Neutrophil (primary cell): Measurements from ENCODE around the gene ELMO1.

Source experiments
- H3K27ac ChIP-seq: fragments of 200-600 bp; sonication (generic); 2 replicates; pipeline ENCODE4 v1.5.1; 2016; ENCODE audit warnings: mild to moderate bottlenecking, moderate library complexity
- H3K27me3 ChIP-seq: fragments of 200-600 bp; sonication (generic); 2 replicates; pipeline ENCODE4 v1.6.0; 2016; ENCODE audit warnings: mild to moderate bottlenecking
- H3K36me3 ChIP-seq: fragments of 200-600 bp; sonication (generic); 2 replicates; pipeline ENCODE4 v1.5.1; 2017
- H3K4me1 ChIP-seq, 2 experiments: fragments of 200-600 bp in 1 of 2; sonication (generic) in 1 of 2; 1 replicate in 1 of 2; 2 replicates in 1 of 2; pipeline versions ENCODE4 v1.5.1 to v1.6.1; 2013 to 2016; ENCODE audit warnings: low read depth in 1 of 2, low read length in 1 of 2, mild to moderate bottlenecking in 1 of 2, moderate library complexity in 1 of 2; ENCODE audit not compliant: control insufficient read depth in 1 of 2, insufficient read depth in 1 of 2
- H3K4me3 ChIP-seq, 2 experiments: fragments of 200-600 bp in 1 of 2; sonication (generic) in 1 of 2; 1 replicate in 1 of 2; 2 replicates in 1 of 2; pipeline ENCODE4 v1.5.1; 2013 to 2016; ENCODE audit warnings: low read depth in 1 of 2, low read length in 1 of 2, mild to moderate bottlenecking in 1 of 2, moderate library complexity in 1 of 2
- H3K9me3 ChIP-seq: fragments of 200-600 bp; sonication (generic); 2 replicates; pipeline ENCODE4 v1.5.1; 2016
- TF ChIP-seq, protein P1 (sequence below): fragments of 200-600 bp; sonication (generic); IDR thresholded peaks from 2 replicates; pipeline ENCODE4 v1.5.1; 2016; ENCODE audit warnings: antibody characterized with exemption

The ELMO1 gene

DNA sequence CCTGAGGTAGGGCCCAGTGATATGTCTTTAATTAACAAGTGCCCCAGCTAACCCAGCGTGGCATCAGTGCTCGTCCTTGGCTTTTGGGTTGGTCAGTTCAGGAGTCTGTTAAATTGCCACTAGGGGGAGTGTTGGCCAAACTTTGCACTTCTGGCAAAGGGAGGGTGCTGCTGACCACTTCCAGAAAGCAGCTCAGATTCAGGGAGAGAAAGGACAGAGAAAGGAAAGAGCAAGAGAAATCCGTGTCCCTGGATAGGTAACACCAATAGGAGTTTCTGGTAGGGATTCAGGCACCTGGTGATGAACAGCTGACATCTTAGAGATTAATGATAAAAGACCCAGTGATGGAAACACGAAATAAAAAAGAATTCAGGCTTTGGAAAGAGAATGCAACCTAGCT, 481.3 kb downstream of the ELMO1 start:
- Histone ChIP-seq H3K9me3 (no peaks in the 10 kb centered on the region), H3K4me1 (peaks cover 51 to 53% of the 10 kb centered on the region in 2 experiments), H3K27ac (peak overlapping the region; percentile 95), H3K36me3 (no peaks in the 10 kb centered on the region), H3K27me3 (no peaks in the 10 kb centered on the region), H3K4me3 (no peak overlapping the region)
- TF ChIP-seq, protein P1, sequence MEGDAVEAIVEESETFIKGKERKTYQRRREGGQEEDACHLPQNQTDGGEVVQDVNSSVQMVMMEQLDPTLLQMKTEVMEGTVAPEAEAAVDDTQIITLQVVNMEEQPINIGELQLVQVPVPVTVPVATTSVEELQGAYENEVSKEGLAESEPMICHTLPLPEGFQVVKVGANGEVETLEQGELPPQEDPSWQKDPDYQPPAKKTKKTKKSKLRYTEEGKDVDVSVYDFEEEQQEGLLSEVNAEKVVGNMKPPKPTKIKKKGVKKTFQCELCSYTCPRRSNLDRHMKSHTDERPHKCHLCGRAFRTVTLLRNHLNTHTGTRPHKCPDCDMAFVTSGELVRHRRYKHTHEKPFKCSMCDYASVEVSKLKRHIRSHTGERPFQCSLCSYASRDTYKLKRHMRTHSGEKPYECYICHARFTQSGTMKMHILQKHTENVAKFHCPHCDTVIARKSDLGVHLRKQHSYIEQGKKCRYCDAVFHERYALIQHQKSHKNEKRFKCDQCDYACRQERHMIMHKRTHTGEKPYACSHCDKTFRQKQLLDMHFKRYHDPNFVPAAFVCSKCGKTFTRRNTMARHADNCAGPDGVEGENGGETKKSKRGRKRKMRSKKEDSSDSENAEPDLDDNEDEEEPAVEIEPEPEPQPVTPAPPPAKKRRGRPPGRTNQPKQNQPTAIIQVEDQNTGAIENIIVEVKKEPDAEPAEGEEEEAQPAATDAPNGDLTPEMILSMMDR, result peak; percentile 84

DNA sequence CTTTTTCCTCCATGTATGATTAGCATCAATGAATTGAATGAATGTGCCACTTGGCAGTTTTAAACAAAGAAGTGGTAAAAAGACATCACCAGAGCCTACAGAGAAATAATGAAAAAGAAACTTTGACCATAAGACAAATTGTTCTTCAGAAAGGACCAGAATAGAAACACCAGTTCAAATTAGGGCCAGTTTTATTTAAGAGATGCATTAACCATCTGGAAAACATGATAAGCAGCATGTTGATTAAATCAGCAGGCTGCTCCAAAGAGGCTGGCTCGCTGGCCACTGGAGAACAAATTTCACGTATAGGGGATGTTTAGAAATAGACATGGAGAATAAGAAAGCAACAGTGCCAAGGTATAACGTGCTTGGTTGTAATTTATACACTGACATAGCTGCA, 482.0 kb downstream of the ELMO1 start:
- H3K9me3 ChIP-seq, result no peaks in the 10 kb centered on the region
- no peak overlapping the region for H3K4me3 ChIP-seq
- H3K4me1 ChIP-seq, result peaks cover 43 to 46% of the 10 kb centered on the region in 2 experiments
- TF ChIP-seq, protein P1, result no peak
- no peak overlapping the region for H3K27ac ChIP-seq
- no peaks in the 10 kb centered on the region for H3K27me3 ChIP-seq
- no peaks in the 10 kb centered on the region for H3K36me3 ChIP-seq

DNA sequence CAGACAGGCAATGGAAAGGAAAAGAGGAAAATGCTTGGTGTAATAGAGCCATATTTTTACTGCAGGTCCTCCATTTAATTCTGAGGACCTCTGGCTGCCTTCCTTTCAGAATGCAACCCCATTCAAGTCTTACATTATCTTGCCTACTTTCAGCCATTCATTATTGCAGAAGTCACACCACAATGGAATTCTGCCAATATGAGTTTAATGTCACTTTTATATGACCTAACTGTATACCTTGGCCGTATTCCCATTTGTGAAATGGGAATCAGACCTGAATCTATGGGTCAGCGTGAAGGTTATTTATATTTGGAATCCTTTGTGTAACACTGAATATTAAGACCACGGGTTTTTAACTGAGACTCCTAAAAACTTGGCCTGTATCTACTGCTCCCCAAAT, 482.6 kb downstream of the ELMO1 start:
- Histone ChIP-seq H3K4me3 (no peak overlapping the region), H3K27me3 (no peaks in the 10 kb centered on the region), H3K4me1 (peaks cover 37 to 40% of the 10 kb centered on the region in 2 experiments), H3K36me3 (no peaks in the 10 kb centered on the region), H3K27ac (no peak overlapping the region), H3K9me3 (no peaks in the 10 kb centered on the region)
- TF ChIP-seq, protein P1, result no peak

DNA sequence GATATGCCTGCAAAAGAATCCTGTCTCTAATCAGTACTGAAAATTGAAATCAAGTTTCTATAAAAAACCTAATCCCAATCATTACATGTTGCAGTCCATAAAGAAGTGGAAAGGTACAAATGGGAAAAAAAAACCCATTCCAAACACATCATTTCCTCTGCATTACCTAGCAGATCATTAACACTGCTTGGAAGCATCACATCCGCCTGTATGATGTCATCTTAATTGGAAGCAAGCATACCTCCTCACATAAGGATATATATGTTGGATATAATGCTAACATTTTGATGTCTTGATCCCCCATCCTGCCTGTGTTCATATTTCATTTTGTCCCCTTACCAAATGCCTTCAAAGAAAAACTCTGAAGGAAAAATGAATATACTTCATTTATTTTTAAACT, 483.0 kb downstream of the ELMO1 start:
- TF ChIP-seq, protein P1, result no peak
- no peaks in the 10 kb centered on the region for H3K27me3 ChIP-seq
- H3K4me1 ChIP-seq, result peaks cover 33 to 36% of the 10 kb centered on the region in 2 experiments
- H3K36me3 ChIP-seq, result no peaks in the 10 kb centered on the region
- no peak overlapping the region for H3K27ac ChIP-seq
- H3K4me3 ChIP-seq, result no peak overlapping the region
- H3K9me3 ChIP-seq, result no peaks in the 10 kb centered on the region

DNA sequence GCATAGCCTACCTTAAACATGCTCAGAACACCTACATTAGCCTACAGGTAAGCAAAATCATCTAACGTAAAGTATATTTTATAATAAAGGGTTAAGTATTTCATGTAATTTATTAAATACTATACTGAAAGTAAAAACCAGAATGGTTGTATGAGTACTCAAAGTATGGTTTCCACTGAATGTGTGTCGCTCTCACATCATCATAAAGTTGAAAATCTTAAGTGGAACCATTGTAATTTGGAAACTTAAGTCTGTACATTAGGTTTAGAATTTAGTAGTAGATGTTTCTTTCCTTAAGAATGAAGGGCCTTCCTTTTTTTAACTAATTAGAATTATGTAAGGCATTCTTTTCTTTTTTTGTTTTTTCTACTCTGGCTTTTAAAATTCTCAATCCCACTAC, 484.4 kb downstream of the ELMO1 start:
- Histone ChIP-seq H3K9me3 (no peaks in the 10 kb centered on the region), H3K27me3 (no peaks in the 10 kb centered on the region), H3K4me3 (no peak overlapping the region), H3K4me1 (peaks cover 20 to 23% of the 10 kb centered on the region in 2 experiments), H3K36me3 (no peaks in the 10 kb centered on the region), H3K27ac (no peak overlapping the region)
- TF ChIP-seq, protein P1, result no peak

DNA sequence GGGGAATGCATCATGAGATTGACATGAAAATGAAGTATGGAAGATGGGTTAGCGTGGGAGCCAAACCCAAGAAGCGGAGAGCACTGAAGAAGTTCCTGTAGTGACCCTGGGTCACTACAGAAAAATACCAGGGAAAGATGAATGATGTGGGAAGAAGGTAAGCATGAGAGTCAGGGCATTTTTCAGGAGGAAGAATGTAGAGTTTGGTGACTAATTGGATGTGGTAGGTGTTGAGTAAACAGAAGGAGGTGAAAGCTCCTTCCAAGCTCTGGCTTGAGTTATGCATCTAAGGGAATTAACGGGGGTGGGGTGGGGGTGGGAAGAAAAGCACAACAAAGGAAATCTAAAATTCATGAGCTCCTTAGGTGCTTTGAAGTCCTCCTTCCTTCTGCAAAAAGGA, 486.3 kb downstream of the ELMO1 start:
- H3K4me3 ChIP-seq, result no peak overlapping the region
- H3K27me3 ChIP-seq, result no peaks in the 10 kb centered on the region
- no peak overlapping the region for H3K27ac ChIP-seq

More for the DNA sequence above, 486.3 kb downstream of the ELMO1 start:
- peaks cover 9 to 14% of the 10 kb centered on the region in 2 experiments for H3K4me1 ChIP-seq
- TF ChIP-seq, protein P1, result no peak
- no peaks in the 10 kb centered on the region for H3K9me3 ChIP-seq
- H3K36me3 ChIP-seq, result no peaks in the 10 kb centered on the region
